GM19351 (cell line): Measurements from ENCODE around the gene TMEM165.
A peak's percentile ranks its signal among the peaks of the same experiment; 100 is the strongest.

Source experiments
- ATAC-seq: cut with Tn5 transposase; IDR thresholded peaks from one replicate; pipeline ENCODE4 v1.9.1; 2021; ENCODE audit warnings: mild to moderate bottlenecking, moderate library complexity; ENCODE audit not compliant: unreplicated experiment

Gene TMEM165

DNA sequence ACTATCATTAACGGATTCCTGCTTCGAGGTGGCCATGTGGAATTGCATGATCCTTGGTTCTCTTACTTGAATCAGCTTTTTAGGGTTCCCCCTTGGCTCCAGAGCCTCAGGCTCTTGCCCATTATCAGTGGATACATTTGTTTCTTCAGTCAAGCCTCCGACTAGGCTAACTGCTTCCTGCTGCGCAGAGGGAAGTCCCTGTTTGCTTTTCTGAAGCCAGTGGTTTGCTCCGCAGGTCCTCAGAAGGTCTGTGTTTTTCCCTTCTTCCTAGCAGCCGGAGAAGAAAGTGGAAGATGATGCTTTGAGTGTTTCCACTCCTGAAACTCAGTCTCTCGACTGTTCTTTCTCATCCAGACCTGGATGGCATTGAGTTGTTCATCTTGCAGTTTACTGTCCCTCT lies 29.1 kb upstream of the TMEM165 start:
- no peak for ATAC-seq

DNA sequence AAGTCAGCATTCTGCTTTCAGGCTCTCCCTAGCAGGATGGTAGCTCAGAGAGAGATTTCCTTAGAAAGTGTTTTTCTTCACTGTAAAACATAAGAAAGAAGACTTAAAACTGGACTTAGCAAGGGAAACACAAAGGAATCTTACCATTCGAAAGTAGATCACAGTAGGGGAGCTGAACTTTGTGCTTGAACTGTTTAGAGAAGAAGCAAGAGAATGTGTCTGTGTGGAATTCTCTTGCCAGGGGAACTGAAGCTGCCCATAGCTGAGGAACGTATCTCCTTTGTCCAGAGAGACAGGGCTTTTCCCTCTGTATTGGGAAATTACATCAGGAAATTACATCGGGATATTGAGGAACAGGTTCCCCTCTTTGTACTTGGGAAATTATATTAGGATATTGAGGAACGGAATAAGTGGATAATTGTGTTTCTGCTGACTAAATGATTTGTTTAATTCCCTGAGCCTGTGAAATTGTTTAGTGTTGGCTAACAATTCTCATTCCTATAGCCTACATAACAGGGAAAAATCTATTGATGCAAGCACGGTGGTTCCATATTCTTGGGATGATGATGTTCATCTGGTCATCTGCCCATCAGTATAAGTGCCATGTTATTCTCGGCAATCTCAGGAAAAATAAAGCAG lies 28.6 kb upstream of the TMEM165 start:
- ATAC-seq = no peak

DNA sequence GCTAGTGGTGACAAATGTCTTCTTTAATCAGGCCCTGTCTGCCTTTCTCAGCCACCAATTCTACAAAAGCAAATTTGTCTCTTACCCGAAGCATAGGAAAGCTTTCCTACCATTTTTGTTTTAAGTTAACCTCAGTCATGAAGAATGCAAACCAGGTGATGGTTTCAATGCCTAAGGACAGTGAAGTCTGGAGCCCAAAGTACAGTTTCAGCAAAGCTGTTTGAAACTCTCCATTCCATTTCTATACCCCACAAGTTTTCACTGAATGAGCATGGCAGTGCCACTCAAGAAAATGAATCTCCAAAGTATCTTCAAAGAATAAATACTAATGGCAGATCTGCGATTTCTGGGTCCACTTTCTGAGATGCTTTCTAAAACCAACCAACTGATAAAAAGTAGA lies 25.8 kb upstream of the TMEM165 start:
- ATAC-seq = no peak

DNA sequence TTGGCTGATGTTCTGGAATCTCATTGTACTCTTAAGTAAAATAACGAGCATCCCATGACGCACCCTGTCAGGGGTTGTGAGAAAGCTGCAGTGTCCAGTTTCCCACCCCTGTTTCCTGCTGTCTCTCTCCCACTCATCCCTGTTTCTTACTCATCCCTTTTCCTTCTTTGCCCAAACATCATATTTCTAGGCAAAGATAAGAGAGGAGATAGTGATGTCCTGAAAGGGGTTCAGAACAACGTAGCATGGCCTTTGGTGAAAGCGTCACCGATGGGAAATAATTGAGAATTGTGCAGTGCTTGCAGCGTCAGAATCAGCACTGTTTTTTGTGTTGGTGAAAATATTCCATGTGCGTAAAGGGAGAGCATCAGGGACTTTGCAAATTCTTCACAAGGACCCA lies 23.5 kb upstream of the TMEM165 start:
- ATAC-seq = no peak

DNA sequence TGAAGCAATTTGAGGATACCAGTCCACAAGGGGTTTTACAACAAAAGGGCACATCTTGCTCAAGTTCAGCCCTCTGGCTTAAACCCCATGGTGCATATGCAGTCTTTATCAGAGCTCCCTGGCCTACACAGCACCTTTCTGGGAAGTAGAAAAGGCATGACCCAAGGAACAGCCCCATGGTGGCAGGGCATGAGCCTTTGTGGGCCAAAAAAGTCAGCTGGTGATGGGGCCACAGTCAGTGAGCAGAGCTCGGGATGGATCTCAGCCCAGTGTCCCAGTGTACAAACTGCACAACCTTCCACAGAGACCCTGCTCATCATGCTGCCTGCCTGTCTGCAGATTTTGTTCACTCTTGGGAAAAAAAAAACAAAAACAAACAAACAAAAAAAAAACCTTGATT lies 22.3 kb upstream of the TMEM165 start:
- ATAC-seq = no peak

DNA sequence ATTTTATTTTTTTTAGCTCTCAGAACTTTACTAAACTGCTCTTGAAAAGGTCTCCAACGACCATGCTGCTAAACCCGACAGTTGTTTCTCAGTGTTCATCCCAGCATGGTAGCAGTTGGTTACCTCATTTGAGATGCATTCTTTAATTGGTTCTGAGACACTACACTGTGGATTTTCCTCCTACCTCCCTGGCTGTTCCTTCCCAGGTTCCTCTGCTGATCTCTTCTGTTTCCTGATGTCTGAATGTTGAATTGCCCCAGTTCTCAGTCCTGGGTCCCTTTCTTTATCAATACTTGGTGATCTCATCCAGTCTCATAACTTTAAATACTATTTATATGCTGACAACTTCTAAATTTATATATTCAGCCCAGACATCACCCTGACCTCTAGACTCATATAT lies 19.1 kb upstream of the TMEM165 start:
- ATAC-seq = no peak

DNA sequence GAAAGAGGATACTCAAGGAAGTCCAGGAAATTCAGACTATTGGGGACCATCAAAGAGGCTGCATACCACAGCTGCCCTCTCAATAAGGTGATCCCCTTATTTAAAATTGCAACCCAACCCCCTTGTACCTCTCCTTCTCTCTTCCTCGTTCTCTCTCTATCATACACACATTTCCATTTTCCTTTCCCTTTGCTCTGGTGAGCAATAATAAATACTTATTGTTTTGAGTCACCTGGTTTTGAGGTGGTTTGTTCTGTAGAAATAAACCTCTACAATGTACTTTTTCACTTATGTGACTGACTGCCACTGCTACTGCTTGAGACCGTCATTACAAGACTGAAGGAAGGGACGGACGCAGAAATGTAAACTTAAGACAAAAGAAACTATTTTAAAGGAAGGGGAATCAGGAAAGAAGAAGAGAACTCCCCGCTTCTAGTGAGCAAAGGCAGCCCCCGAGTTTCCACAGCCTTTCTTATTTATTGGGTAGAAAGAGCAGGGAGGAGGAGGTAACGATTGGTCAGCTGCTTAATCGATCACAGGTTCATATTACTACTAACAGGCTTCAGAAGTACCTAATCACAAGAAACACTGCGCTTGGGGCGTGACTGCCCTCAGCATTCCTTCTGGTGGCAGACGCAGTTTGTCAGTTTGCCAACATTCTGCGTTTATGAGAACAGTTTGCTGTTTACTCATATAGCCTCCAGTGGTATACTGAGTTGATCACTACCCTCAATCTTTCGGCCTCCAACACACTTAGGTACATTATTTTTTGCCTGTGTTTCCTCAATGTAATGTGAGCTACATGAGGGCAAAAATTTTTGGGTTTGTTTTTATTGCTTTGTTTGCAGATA lies 16.9 kb upstream of the TMEM165 start:
- ATAC-seq = no peak

DNA sequence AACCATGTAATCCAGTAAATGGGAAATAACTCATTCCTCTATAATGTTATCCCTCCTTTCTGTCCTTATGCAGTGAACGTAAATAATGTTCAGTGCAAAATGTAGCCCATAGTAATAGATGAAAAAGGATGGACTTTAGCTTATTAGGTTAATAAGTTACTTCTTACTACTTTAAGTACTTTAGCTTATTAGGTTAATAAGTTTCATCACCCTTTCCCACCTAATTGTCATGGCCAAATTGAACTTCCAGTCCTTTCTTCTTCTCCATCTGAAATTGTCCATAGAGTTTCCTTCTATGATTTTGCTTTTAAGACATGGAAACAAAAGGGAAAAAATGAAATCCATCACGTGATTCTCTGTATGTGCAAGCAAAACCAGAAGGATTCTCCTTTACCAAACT lies 15.2 kb upstream of the TMEM165 start:
- ATAC-seq = no peak

DNA sequence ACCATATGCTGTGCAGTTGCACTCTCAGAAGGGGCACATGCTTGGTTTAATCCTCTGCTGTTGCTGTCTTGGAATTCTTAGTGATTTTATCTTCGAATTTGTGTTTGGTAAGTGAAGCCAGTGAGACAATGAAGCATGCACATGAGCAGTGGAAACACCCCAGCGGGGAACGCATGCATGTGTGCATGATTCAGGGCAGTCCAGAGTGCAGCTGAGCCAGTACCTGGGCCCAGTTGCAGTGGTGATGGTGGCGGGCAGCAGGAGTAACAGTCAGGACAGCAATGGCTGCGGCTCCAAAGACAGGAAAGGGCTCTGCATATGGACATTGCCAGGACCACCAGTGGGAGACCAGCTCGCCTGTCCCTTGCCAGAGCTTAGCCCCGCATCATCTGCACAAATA lies 14.3 kb upstream of the TMEM165 start:
- ATAC-seq = no peak

DNA sequence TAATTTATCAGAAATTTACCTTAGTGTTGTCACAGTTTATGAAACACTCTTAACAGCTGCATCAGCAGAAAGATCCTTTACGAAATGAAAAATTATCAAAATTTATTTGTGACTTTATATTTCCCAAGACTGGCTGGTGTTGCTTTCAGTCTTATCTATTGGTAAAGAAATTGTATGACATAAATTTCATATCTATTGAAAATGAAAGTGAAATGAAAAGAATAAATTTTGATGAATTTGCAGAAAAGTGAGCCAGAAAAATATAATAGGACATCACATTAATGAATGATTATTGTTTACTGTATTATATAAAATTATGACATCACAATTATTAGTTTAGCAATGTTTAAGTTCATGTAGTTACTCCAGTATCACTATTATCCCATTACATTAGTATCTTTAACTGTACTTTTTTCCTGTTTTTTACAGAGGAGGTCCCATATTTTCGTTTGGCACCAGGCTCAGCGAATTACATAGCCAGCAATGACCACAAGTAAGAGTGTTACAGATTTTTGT lies 13.2 kb upstream of the TMEM165 start:
- no peak for ATAC-seq

DNA sequence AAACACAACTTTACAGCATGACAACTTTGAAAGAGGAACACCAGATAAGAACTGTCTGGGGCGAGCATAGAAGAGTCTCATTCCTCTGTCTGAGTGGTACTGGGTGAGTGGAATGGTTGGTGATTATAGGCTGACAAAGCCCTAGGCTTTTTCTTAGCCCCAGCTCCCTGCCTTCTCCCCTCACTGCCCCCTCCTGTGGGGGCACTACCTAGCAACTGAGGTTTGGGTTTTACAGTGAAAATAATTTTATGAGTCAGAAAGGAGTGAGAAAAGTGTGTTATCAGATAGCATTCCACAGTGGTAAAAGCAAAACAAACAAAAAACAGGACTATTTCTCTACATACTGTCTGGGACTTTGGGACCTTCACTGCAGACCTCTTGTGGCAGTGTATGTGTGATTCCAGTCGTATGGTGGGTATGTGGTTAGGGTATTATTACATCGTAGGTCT lies 10.5 kb upstream of the TMEM165 start:
- no peak for ATAC-seq

DNA sequence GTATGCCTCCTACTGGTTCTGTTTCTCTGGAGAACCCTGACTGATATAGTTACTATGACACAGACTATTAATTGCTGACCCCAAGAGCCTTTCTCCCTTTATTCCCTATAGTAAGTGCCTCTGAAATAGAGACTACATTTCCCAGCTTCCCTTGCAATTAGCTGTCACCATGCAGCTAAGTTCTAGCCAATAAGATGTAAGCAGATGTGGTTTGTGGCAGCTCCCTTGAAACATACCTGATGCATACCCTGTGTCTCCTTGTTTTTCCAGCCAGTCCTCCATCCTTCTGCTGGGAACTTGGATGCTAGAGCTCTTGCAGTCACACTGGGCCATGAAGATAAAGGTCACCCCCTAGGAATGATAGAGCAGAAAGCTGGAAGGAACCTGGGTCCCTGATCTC lies 9.7 kb upstream of the TMEM165 start:
- peak; percentile 92 for ATAC-seq

DNA sequence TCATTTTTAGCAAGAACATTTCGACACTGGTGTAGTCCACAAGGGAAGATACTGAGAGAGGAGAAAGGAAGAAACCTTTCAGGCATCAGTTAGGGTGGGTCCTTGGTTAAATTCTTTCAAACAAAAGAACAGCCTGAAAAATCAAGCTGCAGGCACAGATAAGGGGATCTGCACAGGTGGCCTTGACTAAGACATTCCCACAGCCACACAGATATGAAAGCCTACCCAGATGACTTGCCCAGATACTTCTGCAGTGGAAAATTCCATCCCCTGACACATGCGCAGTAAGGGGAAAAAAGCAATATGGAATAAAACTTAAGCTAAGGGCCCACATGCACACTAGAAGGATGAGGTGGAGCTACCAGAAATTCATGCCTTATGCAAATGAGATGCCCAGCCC lies 8.9 kb upstream of the TMEM165 start:
- no peak for ATAC-seq

DNA sequence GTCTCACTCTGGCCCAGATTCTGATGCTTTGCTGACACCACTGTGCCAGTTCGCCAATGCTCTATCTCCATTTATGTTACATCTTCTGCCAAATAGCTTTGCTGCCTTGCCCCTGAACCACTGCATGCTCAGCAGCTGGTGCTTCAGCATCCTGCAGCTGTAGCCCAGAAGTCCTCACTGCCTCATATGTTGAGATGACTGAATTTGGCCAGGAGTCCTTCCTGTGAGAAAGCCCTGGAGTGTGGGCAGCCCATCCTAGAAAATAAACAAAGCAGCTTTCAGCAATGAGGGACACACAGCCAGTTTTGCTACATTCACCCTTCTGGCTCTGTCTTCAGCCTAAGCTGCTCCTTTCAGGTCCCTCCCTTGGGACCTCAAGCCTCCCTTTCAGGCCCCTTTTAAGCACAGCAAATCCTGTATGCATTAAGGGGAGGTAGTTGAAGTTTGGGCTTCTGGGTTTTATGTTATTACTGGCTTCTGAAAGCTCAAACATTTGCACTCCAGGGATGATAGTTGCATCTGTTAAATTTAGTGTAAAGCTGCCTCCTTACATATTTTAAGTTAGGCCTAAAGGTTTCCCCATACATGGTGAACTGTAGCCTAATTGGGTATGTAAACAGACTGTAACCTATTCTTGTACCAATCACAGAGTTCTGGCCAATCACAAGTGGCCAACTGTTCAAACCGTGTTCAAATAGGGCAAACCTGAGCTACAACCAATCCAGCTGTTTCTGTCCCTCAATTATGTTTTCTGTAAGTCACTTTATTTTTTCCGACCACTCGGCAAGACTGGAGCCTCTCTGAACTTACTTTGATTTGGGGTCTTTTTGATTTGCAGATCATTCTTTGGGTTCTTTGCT lies 2.1 kb upstream of the TMEM165 start:
- no peak for ATAC-seq

DNA sequence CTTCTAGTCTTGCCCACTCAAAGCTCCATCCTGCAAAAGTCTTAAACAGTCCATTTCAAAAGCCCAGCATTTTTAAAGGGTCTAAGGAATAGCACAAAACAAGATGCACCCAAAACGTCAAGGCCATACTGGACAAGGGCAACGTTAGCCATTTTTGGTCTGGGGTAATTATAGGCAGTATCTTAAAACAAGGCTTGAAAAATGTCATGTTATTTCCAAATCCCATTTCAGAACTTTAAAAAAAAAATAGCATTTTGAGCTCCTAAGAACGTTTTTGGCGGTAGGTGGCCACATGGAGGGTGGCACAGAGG lies 584 bp upstream of the TMEM165 start:
- ATAC-seq = peak; percentile 0

DNA sequence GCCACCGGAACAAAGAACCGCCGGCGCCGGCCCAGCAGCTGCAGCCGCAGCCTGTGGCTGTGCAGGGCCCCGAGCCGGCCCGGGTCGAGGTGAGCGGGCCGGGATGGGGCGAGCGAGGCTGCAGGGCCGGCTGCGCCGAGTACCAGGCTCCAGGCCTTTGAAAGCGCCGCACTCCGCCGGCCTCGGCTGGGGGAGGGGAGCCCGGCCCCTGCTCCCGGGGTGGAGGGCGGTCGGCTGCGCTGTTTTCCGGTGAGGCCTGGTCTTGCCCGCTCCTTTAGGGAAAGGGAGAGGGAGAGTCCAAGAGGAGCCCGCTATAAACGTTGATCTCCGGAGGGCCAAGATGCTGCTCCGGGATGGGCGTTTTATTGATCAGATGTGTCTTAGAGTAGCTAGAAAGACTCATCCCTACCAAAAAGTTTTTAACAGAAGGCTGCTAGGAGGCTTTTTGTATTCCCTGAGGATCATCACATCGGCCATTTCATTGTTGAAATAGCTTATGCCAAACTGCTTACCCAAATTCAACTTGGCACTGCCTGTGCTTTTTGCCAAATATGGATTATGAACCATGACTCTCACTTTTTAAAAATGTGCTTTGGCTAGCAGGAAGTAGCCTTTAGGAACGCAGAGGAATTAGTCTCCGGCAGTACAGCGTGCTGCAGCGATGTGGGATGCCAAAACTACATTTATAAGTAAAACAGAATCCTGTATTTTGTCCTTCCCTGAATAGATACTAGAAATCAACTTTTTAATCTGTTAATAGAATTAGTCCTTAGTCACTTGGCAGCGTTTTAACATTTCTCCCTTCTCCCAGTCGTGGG lies 760 bp downstream of the TMEM165 start:
- peak; percentile 26 for ATAC-seq

DNA sequence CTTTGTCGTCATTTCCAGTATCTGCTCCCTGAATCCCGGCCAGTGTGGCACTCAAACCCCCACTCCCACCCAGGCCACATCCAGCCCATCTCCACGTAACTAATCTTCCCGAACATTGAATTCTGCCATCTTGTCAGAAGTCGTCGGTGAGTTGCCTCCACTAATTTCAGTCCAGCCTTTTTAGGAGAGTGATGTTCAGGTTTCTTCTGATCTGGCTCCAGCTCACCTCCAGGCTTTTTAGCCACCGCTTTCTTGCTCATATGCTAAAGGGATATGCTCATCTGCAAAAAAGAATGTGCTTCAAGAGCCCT lies 1.3 kb downstream of the TMEM165 start:
- ATAC-seq = no peak

DNA sequence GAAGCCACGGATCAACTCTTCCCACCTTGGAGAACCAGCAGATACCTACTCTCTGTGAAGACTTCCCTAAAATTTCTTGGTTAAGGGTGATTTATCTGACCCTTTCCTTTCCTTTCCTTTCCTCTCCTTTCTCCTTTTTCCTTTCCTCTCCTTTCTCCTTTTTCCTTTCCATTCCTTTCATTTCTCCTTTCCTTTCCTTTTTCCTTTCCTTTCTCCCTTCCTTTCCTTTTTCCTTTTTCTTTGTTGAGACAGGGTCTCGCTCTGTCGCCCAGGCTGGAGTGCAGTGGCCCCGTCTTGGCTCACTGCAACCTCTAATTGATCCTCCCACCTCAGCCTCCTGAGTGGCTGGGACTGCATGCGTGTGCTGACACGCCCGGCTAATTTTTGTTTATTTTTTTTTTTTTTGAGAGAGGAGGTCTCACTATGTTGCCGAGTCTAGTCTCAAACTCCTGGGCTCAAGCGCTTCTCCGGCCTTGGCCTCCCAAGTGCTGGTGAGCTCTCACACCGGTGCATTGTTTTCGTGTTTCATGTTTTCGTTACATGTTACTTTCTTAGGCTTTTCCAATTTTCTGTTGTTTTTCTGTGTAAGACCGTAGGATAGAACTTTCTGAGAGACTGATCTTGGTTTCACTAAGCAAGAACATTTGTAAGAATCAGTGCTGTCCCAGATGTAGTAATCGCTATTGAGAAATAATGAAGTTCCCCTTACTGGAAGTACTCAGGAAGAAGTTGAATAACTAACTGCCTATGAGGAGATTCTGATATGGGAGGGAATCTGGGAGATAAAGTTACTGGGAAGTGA lies 2.0 kb downstream of the TMEM165 start:
- ATAC-seq = no peak

DNA sequence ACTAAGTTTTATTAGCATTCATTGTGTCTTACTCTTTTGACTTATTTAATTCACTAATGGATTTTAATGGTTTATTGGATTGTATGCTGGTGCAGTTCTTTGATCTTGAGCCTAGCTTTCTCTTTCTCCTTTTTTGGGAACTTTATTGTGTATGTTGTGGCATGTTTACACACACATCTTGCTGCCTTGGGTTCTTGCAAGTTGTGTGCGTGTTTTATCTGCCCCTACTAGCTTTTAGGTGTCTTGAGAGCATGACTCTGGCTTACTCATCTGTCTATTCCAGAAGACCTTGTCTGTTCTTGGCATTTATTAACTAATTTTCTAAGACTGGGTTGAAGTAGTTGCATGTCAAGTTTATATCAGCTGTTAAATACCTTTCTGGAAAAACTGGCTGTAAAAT lies 2.7 kb downstream of the TMEM165 start:
- ATAC-seq = no peak

DNA sequence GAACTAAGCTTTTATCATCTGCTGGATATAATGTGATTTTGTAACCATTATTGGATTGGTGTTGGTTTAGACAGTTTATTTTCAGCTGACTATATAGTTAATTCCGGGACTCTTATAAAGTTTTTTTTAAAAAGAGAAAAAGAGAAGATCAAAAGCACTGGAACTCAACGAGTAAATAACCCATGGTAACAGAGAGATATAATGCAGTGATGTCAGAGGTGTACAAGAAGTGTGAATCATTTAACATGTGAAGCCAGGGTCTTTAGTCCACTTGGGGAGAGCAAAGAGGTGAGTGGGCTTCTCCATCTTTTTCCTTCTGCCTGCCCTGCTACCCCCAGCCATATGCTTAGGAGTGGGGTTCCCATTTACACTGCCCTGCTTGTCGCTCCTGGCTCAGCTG lies 3.2 kb downstream of the TMEM165 start:
- ATAC-seq = no peak
